ENCODE measurements around the gene CKMT1A. TPM values are rescaled to one million over a fixed set of nuclear protein-coding genes. Genes with fewer than 3 reads are reported as not detected.
"Not testable (repeated sequence)": the region's sequence is repeated elsewhere in the genome, so short reads cannot be mapped to it uniquely, and the experiment has no call there.

Gene CKMT1A
- total RNA-seq (2014; rRNA removed; shearing (Covaris generic)) (not detected in 2 replicates), polyA plus RNA-seq (2016; fragmentation: Nextera tagmentation; extraction: Ambion mirVana) (not detected in 2 replicates)

- H3K4me3 ChIP-seq; H3K27ac ChIP-seq; DNase-seq; H4K20me1 ChIP-seq (ENCODE audit: insufficient read depth); H3K27me3 ChIP-seq (replicated peaks; ENCODE audit: insufficient read depth); in situ Hi-C loops (cut with MboI); H3K9ac ChIP-seq; H3K79me2 ChIP-seq (ENCODE audit: insufficient read depth); H3K9me2 ChIP-seq (ENCODE audit: insufficient read depth); H3K9me3 ChIP-seq (ENCODE audit: low read depth); H2AFZ ChIP-seq; H3K36me3 ChIP-seq (ENCODE audit: low read depth); H3K4me1 ChIP-seq (ENCODE audit: insufficient read depth); H3F3A ChIP-seq (ENCODE audit: insufficient read depth); H3K4me2 ChIP-seq (ENCODE audit: unreplicated experiment): not testable (repeated sequence)
- WGBS, 2 experiments (ENCODE audit: low coverage in 1 of 2, low lambda C conversion rate in 2 of 2, missing lambda C conversion rate in 2 of 2): no CpG with 5 or more reads among the region's 43 CpGs
Measured at GRCh38 chr15:43693148-43694022, at the start of gene CKMT1A. TSS of gene CKMT1A (plus strand) at chr15:43693859. CDS start at chr15:43694051, 192 bp downstream.

- in situ Hi-C loops (cut with MboI): no loop called here
- TF ChIP-seq EZH2 (IDR thresholded peaks at IDR 0.05; ENCODE audit: insufficient read depth, poor library complexity, severe bottlenecking): no peak
- no peak for TF ChIP-seq EZH2phosphoT487 (IDR thresholded peaks at IDR 0.05; ENCODE audit: insufficient read depth, low read depth)
- H4K20me1 ChIP-seq (ENCODE audit: insufficient read depth): no peaks in the 10 kb centered on the region
Measured at GRCh38 chr15:43648649-43649429, 44.8 kb upstream of the CKMT1A start, which contains the start of gene CATSPER2. TSS of gene CATSPER2 (minus strand) at chr15:43648844. CDS start at chr15:43648061, 783 bp downstream.

GRCh38 chr15:43649430-43649926 is 44.2 kb upstream of the CKMT1A start:
- H3K4me3 ChIP-seq; H3K9ac ChIP-seq; H3K27me3 ChIP-seq (replicated peaks; ENCODE audit: insufficient read depth); H3K79me2 ChIP-seq (ENCODE audit: insufficient read depth); H2AFZ ChIP-seq; H3K36me3 ChIP-seq (ENCODE audit: low read depth); H3F3A ChIP-seq (ENCODE audit: insufficient read depth); H3K4me2 ChIP-seq (ENCODE audit: unreplicated experiment); DNase-seq; H3K27ac ChIP-seq; H4K20me1 ChIP-seq (ENCODE audit: insufficient read depth); in situ Hi-C loops (cut with MboI); H3K4me1 ChIP-seq (ENCODE audit: insufficient read depth); H3K9me3 ChIP-seq (ENCODE audit: low read depth); H3K9me2 ChIP-seq (ENCODE audit: insufficient read depth): not testable (repeated sequence)
- 96 to 97% methylated on average over 14 to 16 of the region's 16 CpGs for WGBS, 2 experiments (ENCODE audit: low coverage in 1 of 2, low lambda C conversion rate in 2 of 2, missing lambda C conversion rate in 2 of 2)

More at GRCh38 chr15:43648649-43649429, 44.8 kb upstream of the CKMT1A start, which contains the start of gene CATSPER2:
- Histone ChIP-seq H3K9me2 (ENCODE audit: insufficient read depth) (no peaks in the 10 kb centered on the region), H3K4me2 (ENCODE audit: unreplicated experiment) (no peak within 1 kb of the TSS), H3K9ac (no peak within 1 kb of the TSS), H3K36me3 (ENCODE audit: low read depth) (no peaks in the 10 kb centered on the region), H3K4me3 (no peak within 1 kb of the TSS), H3K79me2 (ENCODE audit: insufficient read depth) (no peaks in the 10 kb centered on the region), H3K27ac (no peak within 1 kb of the TSS), H3F3A (ENCODE audit: insufficient read depth) (no peaks in the 10 kb centered on the region), H2AFZ (no peak within 1 kb of the TSS), H3K4me1 (ENCODE audit: insufficient read depth) (no peaks in the 10 kb centered on the region), H3K27me3 (replicated peaks; ENCODE audit: insufficient read depth) (no peaks in the 10 kb centered on the region), H3K9me3 (ENCODE audit: low read depth) (no peaks in the 10 kb centered on the region)
- no peak for DNase-seq
- 96 to 97% methylated on average over 26 to 84 of the region's 85 CpGs for WGBS, 2 experiments (ENCODE audit: low coverage in 1 of 2, low lambda C conversion rate in 2 of 2, missing lambda C conversion rate in 2 of 2)

- WGBS, 2 experiments (ENCODE audit: low coverage in 1 of 2, low lambda C conversion rate in 2 of 2, missing lambda C conversion rate in 2 of 2): 98 to 100% methylated on average over 2 to 5 of the region's 10 CpGs
- H3K4me1 ChIP-seq (ENCODE audit: insufficient read depth); H3K4me2 ChIP-seq (ENCODE audit: unreplicated experiment); H3K79me2 ChIP-seq (ENCODE audit: insufficient read depth); in situ Hi-C loops (cut with MboI); H3K9me3 ChIP-seq (ENCODE audit: low read depth); H3F3A ChIP-seq (ENCODE audit: insufficient read depth); H2AFZ ChIP-seq; H3K27ac ChIP-seq; H3K9me2 ChIP-seq (ENCODE audit: insufficient read depth); H3K36me3 ChIP-seq (ENCODE audit: low read depth); DNase-seq; H3K4me3 ChIP-seq; H3K27me3 ChIP-seq (replicated peaks; ENCODE audit: insufficient read depth); H3K9ac ChIP-seq; H4K20me1 ChIP-seq (ENCODE audit: insufficient read depth): not testable (repeated sequence)
Measured at GRCh38 chr15:43659727-43660126, 33.9 kb upstream of the CKMT1A start.

GRCh38 chr15:43662293-43662692 is 31.4 kb upstream of the CKMT1A start:
- H3F3A ChIP-seq (ENCODE audit: insufficient read depth); H3K4me1 ChIP-seq (ENCODE audit: insufficient read depth); in situ Hi-C loops (cut with MboI); H3K4me3 ChIP-seq; H4K20me1 ChIP-seq (ENCODE audit: insufficient read depth); H3K36me3 ChIP-seq (ENCODE audit: low read depth); H3K4me2 ChIP-seq (ENCODE audit: unreplicated experiment); H3K27me3 ChIP-seq (replicated peaks; ENCODE audit: insufficient read depth); H3K79me2 ChIP-seq (ENCODE audit: insufficient read depth); H2AFZ ChIP-seq; H3K9me3 ChIP-seq (ENCODE audit: low read depth); DNase-seq; H3K9ac ChIP-seq; H3K9me2 ChIP-seq (ENCODE audit: insufficient read depth); H3K27ac ChIP-seq: not testable (repeated sequence)
- no CpG with 5 or more reads among the region's 2 CpGs for WGBS, 2 experiments (ENCODE audit: low coverage in 1 of 2, low lambda C conversion rate in 2 of 2, missing lambda C conversion rate in 2 of 2)

DNA sequence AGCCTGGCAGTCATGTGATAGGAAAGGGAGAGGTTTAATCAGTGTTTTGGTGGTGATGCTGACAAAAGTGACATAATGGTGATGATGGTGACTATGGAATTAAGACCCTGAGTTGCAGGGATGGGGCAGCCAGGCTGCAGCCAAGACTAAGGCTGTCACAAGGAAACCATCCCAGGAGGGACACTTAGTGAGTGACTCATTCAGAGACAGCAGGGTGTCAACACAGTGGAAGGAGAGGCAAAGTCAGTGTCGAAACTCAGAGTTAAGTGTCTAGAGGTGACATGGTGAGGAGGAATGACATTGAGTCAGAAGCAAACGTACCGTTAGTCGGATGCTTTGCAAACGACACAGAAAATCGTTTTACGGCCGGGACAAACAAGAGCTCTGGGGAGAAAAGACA is 30.3 kb upstream of the CKMT1A start:
- H3K27me3 ChIP-seq (replicated peaks; ENCODE audit: insufficient read depth); H3K9me3 ChIP-seq (ENCODE audit: low read depth); H2AFZ ChIP-seq; H3K9ac ChIP-seq; H3K9me2 ChIP-seq (ENCODE audit: insufficient read depth); H3K4me1 ChIP-seq (ENCODE audit: insufficient read depth); H3K36me3 ChIP-seq (ENCODE audit: low read depth); H3K4me2 ChIP-seq (ENCODE audit: unreplicated experiment); H3K4me3 ChIP-seq; in situ Hi-C loops (cut with MboI); H3F3A ChIP-seq (ENCODE audit: insufficient read depth); H3K79me2 ChIP-seq (ENCODE audit: insufficient read depth); H3K27ac ChIP-seq; H4K20me1 ChIP-seq (ENCODE audit: insufficient read depth); DNase-seq: not testable (repeated sequence)
- no CpG with 5 or more reads among the region's 8 CpGs for WGBS, 2 experiments (ENCODE audit: low coverage in 1 of 2, low lambda C conversion rate in 2 of 2, missing lambda C conversion rate in 2 of 2)
